B cell (primary cell): ENCODE data around the gene SEMA3B.
"Not testable (repeated sequence)": the region's sequence is repeated elsewhere in the genome, so short reads cannot be mapped to it uniquely, and the experiment has no call there.

Experiments
- EZH2 ChIP-seq: IDR thresholded peaks from 2 replicates; pipeline ENCODE4 v1.6.1; 2012; ENCODE audit warnings: borderline replicate concordance, low read depth, mild to moderate bottlenecking, moderate library complexity, low read length; ENCODE audit not compliant: insufficient read depth, poor library complexity, severe bottlenecking
- TF ChIP-seq, protein P1 (sequence below): fragments of 200-600 bp; IDR thresholded peaks from one replicate; pipeline ENCODE4 v1.8.0; 2022; ENCODE audit warnings: antibody characterized with exemption, mild to moderate bottlenecking

DNA sequence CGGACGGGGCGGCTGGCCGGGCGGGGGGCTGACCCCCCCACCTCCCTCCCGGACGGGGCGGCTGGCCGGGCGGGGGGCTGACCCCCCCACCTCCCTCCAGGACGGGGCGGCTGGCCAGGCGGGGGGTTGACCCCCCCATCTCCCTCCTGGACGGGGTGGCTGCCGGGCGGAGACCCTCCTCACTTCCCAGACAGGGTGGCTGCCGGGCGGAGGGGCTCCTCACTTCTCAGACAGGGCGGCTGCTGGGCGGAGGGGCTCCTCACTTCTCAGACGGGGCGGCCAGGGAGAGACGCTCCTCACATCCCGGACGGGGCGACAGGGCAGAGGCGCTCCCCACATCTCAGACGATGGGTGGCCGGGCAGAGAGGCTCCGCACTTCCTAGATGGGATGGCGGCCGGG lies 43.1 kb downstream of the SEMA3B start:
- TF ChIP-seq, protein P1, sequence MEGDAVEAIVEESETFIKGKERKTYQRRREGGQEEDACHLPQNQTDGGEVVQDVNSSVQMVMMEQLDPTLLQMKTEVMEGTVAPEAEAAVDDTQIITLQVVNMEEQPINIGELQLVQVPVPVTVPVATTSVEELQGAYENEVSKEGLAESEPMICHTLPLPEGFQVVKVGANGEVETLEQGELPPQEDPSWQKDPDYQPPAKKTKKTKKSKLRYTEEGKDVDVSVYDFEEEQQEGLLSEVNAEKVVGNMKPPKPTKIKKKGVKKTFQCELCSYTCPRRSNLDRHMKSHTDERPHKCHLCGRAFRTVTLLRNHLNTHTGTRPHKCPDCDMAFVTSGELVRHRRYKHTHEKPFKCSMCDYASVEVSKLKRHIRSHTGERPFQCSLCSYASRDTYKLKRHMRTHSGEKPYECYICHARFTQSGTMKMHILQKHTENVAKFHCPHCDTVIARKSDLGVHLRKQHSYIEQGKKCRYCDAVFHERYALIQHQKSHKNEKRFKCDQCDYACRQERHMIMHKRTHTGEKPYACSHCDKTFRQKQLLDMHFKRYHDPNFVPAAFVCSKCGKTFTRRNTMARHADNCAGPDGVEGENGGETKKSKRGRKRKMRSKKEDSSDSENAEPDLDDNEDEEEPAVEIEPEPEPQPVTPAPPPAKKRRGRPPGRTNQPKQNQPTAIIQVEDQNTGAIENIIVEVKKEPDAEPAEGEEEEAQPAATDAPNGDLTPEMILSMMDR, result not testable (repeated sequence)
- not testable (repeated sequence) for TF ChIP-seq EZH2
